Measurements from ENCODE around the gene CYFIP1. TPM values are rescaled to one million over a fixed set of nuclear protein-coding genes. Genes with fewer than 3 reads are reported as not detected.
"Not testable (repeated sequence)": the region's sequence is repeated elsewhere in the genome, so short reads cannot be mapped to it uniquely, and the experiment has no call there.

CYFIP1 gene
- 109 and 119 TPM in 2 replicates for total RNA-seq

- DNase-seq (ENCODE audit: low read depth, low spot score) = no peak
These were observed at the start of gene CYFIP1 for GRCh38 chr15:22980189-22981050. TSS of gene CYFIP1 (minus strand) at chr15:22980368. CDS start at chr15:22947285, 33,083 bp downstream.

- no peak for DNase-seq (ENCODE audit: low read depth, low spot score)
These were observed 46.0 kb upstream of the CYFIP1 start for GRCh38 chr15:23026218-23026617.

- no peak for DNase-seq (ENCODE audit: low read depth, low spot score)
These were observed 42.0 kb upstream of the CYFIP1 start for GRCh38 chr15:23022156-23022555.

- DNase-seq (ENCODE audit: low read depth, low spot score) = no peak
These were observed 34.3 kb upstream of the CYFIP1 start for GRCh38 chr15:23014394-23015000.

GRCh38 chr15:23013681-23014080 lies 33.5 kb upstream of the CYFIP1 start:
- DNase-seq (ENCODE audit: low read depth, low spot score) = no peak

GRCh38 chr15:23012616-23013015 lies 32.4 kb upstream of the CYFIP1 start:
- DNase-seq (ENCODE audit: low read depth, low spot score) = not testable (repeated sequence)

- no peak for DNase-seq (ENCODE audit: low read depth, low spot score)
These were observed 23.6 kb upstream of the CYFIP1 start for GRCh38 chr15:23003736-23004135.

- DNase-seq (ENCODE audit: low read depth, low spot score) = no peak
These were observed 22.8 kb upstream of the CYFIP1 start for GRCh38 chr15:23002920-23003319.

- DNase-seq (ENCODE audit: low read depth, low spot score) = no peak
These were observed 15.6 kb upstream of the CYFIP1 start for GRCh38 chr15:22995795-22996194.

- DNase-seq (ENCODE audit: low read depth, low spot score) = no peak
These were observed 11.8 kb upstream of the CYFIP1 start for GRCh38 chr15:22992024-22992326.

- no peak for DNase-seq (ENCODE audit: low read depth, low spot score)
These were observed 9.7 kb upstream of the CYFIP1 start for GRCh38 chr15:22989576-22990477.

GRCh38 chr15:22988811-22989210 lies 8.6 kb upstream of the CYFIP1 start:
- DNase-seq (ENCODE audit: low read depth, low spot score) = no peak

GRCh38 chr15:22981931-22982330 lies 1.8 kb upstream of the CYFIP1 start:
- DNase-seq (ENCODE audit: low read depth, low spot score) = not testable (repeated sequence)

GRCh38 chr15:22981051-22981840 lies 1.1 kb upstream of the CYFIP1 start:
- no peak for DNase-seq (ENCODE audit: low read depth, low spot score)

GRCh38 chr15:22979238-22980188 lies 655 bp downstream of the CYFIP1 start:
- DNase-seq (ENCODE audit: low read depth, low spot score) = no peak

- DNase-seq (ENCODE audit: low read depth, low spot score) = no peak
These were observed 1.4 kb downstream of the CYFIP1 start for GRCh38 chr15:22978691-22979237.

- no peak for DNase-seq (ENCODE audit: low read depth, low spot score)
These were observed 5.4 kb downstream of the CYFIP1 start for GRCh38 chr15:22974745-22975144.

- DNase-seq (ENCODE audit: low read depth, low spot score) = no peak
These were observed 6.2 kb downstream of the CYFIP1 start for GRCh38 chr15:22973987-22974386.

- no peak for DNase-seq (ENCODE audit: low read depth, low spot score)
These were observed 6.9 kb downstream of the CYFIP1 start for GRCh38 chr15:22973286-22973685.

- DNase-seq (ENCODE audit: low read depth, low spot score) = no peak
These were observed 10.7 kb downstream of the CYFIP1 start for GRCh38 chr15:22969489-22969888.
